GM10847 (cell line): ENCODE measurements around the gene PCDH9.

Experiments used
- POLR2A ChIP-seq: IDR thresholded peaks from 2 replicates; pipeline ENCODE4 v1.6.1; 2011; ENCODE audit not compliant: insufficient read length; ENCODE audit errors: extremely low read depth

PCDH9 gene

GRCh38 chr13:67229481-67230403, at the start of gene PCDH9:
Gene PCDH9 (minus strand): TSS chr13:67230336. CDS start chr13:67228440, 1,896 bp downstream.
- TF ChIP-seq POLR2A, result no peak

- TF ChIP-seq POLR2A, result no peak
Observed at GRCh38 chr13:67278235-67278634, 48.1 kb upstream of the PCDH9 start.

GRCh38 chr13:67277581-67277980, 47.4 kb upstream of the PCDH9 start:
- no peak for TF ChIP-seq POLR2A

- TF ChIP-seq POLR2A, result no peak
Observed at GRCh38 chr13:67275351-67275960, 45.3 kb upstream of the PCDH9 start.

- TF ChIP-seq POLR2A, result no peak
Observed at GRCh38 chr13:67273001-67273400, 42.9 kb upstream of the PCDH9 start.

- TF ChIP-seq POLR2A, result no peak
Observed at GRCh38 chr13:67267136-67267535, 37.0 kb upstream of the PCDH9 start.

GRCh38 chr13:67259208-67259607, 29.1 kb upstream of the PCDH9 start:
- no peak for TF ChIP-seq POLR2A

- TF ChIP-seq POLR2A, result no peak
Observed at GRCh38 chr13:67258482-67258881, 28.3 kb upstream of the PCDH9 start.

GRCh38 chr13:67238861-67239260, 8.7 kb upstream of the PCDH9 start:
- TF ChIP-seq POLR2A, result no peak

- TF ChIP-seq POLR2A, result no peak
Observed at GRCh38 chr13:67238277-67238859, 8.2 kb upstream of the PCDH9 start.

GRCh38 chr13:67235265-67235664, 5.1 kb upstream of the PCDH9 start:
- no peak for TF ChIP-seq POLR2A

- TF ChIP-seq POLR2A, result no peak
Observed at GRCh38 chr13:67232384-67232783, 2.2 kb upstream of the PCDH9 start.

GRCh38 chr13:67231289-67232000, 1.3 kb upstream of the PCDH9 start:
- no peak for TF ChIP-seq POLR2A

GRCh38 chr13:67230404-67231288, 510 bp upstream of the PCDH9 start:
- no peak for TF ChIP-seq POLR2A
